Iris pigment epithelial cell (primary cell): Measurements from ENCODE around the gene ZDHHC3.
"Not testable (repeated sequence)": the region's sequence is repeated elsewhere in the genome, so short reads cannot be mapped to it uniquely, and the experiment has no call there.

Source experiments
- DNase-seq: peaks from one replicate; pipeline ENCODE4 v3.0.0-alpha.2; 2011; ENCODE audit warnings: low read depth

The ZDHHC3 gene

GRCh38 chr3:44995142-44995770, 19.3 kb upstream of the ZDHHC3 start:
- peak; percentile 73 for DNase-seq

- DNase-seq: peak; percentile 80
Measured at GRCh38 chr3:44993471-44994205, 17.7 kb upstream of the ZDHHC3 start.

DNA sequence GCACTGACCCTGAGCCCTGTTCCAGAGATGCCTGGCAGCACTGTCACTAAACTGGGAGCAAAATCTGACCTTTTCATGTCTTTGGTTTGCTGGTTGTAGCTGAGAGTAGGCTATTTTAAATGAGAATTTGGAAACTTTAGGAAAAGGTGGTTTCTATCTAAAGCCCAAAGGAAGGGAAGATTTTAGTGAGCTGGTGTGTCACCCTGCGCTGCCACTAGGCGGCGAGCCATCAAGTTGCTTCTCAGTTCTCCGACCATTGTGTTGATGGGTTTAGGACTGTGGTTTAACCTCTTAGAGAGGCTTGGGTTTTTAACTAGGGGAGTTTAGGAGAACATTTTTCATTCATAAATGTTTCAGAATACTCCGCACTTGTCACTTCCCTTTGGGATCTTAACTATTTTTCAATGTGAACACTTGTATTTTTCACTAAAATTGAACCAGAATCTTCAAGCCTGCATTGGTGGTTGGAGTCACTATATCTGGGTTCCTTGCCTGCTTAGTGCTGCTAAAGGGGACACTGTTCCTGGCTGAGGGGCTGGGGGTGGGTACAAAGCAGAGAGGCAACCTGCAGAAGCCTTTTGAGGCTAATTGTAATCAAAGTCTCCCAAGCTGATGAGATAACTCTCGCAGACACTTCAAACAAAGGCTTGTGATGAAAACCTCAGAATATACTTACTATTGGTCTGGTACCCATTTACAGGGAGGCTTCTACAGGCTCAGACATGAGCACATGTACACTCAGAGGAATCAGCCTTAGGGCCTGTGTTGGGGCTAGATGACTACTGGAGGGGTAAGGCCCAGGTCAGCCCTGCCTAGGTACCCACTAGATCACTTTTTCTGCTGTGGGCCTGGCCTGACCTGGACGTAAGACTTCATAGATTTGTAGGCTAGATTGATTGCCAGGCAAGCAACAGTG, 16.8 kb upstream of the ZDHHC3 start:
- DNase-seq: no peak

- DNase-seq: no peak
Measured at GRCh38 chr3:44991326-44991725, 15.4 kb upstream of the ZDHHC3 start.

DNA sequence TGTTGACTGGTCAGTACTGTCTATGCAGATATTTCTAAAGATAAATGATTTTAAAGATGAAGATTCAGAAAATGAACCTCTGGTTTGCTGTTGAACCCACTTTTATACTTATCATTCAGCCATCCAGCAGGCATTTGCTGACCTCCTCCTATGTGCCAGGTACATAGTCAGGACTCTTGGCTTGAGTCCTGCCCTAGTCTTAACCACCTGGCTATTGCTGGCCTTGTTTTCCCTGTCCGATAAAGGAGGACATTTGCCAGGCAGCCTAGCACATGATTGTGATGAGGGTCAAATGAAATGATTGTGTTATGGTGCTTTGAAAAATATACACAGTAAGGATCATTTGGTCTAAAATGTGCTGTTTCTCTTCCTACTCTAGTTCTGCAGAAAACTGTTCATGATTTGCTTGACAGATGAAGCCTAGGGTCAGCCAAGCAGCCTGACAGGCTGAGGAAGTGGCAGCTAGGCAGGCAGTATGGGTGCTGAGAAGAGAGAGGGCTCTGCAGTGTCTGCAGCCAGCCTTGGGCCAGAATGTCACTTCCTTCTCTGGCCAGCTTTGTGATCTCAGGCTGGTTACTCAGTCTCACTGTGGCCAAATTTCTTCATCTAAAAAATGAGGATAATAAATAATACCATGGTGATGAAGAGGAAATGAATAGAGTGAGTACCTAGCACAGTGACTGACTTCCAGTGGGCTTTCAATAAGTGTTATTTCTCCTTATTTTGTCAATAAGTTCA, 13.8 kb upstream of the ZDHHC3 start:
- no peak for DNase-seq

GRCh38 chr3:44989141-44989540, 13.2 kb upstream of the ZDHHC3 start:
- no peak for DNase-seq

DNA sequence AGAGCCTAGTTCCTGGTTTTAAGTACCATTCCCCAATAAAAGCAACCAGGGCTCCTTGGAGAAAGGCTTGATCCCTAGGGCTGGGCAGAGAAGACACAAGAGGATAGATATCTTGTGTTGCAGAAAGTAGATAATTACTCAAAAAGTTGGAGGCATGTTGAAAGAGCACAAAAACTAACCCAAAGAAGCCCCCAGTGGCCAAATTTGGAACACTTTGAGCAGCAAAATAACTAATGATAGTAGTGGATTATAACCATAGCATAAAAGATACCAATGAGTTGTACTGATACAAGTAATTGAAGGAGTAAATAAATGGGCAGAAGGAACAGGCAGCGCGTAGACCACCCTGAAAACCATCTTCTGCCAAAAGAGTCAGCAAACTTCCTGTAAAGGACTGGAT, 12.1 kb upstream of the ZDHHC3 start:
- DNase-seq: no peak

GRCh38 chr3:44987332-44987731, 11.4 kb upstream of the ZDHHC3 start:
- DNase-seq: no peak

GRCh38 chr3:44986330-44986729, 10.4 kb upstream of the ZDHHC3 start:
- not testable (repeated sequence) for DNase-seq

GRCh38 chr3:44984335-44984734, 8.4 kb upstream of the ZDHHC3 start:
- DNase-seq: peak; percentile 24

DNA sequence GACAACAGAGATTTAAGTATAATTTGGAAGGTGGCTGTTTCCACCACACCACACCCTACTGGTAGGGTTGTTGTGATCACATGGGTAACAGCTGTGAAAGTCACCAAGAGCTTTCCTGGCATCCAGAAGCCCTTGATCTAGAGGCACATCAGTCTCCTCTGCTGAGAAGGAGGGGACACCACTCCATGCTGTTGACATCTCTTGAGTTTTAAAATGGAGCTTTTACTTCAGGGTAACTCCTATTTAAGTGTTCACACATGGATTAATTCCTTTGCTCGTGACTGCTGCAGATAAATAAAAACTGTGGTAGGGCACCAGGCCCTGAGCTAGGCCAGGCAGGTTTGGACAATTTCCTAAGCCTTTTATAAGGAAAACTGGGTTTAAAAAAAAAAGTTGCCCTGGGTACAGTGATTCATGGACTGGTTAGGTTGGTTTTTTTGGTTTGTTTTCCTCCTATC, 7.5 kb upstream of the ZDHHC3 start:
- DNase-seq: no peak

- no peak for DNase-seq
Measured at GRCh38 chr3:44982817-44983216, 6.8 kb upstream of the ZDHHC3 start.

DNA sequence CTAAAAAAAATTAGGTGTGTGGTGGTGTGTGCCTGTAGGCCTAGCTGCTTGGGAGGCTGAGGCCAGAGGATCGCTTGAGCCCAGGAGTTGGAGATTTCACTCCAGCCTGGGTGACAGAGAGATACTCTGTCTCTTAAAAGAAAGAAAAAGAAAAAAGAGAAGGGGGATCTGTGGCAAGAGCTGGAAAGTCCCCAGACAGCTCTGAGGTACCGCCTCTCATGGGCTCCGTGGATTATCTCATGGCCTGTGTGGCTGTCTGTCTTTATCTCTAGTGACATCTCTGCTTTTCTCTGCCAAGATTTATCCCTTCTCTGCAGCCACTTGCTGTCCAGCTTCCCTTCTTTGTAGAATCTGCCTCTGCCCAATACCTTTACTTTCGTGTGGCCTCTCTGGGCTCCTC, 5.8 kb upstream of the ZDHHC3 start:
- DNase-seq: no peak

GRCh38 chr3:44981220-44981619, 5.2 kb upstream of the ZDHHC3 start:
- DNase-seq: peak; percentile 70

DNA sequence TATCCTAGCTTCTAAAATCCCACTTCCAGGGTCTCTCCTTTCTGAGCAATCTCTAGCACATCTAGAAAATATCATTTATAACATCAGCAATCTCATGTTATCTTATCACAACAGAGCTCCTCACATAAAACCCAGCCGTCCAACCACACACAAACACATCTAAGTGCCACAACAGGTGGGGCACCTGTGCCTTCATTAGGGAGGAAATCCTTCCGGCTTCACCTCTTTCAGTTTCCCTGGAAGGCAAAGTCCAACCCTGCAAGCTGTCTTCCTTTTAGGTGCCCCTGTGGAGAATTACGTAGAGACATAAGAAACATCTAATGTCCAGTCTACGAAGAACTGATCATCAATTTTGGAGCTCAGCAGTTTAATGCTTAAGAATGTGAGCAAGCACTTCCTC, 1.6 kb downstream of the ZDHHC3 start:
- DNase-seq: no peak

- no peak for DNase-seq
Measured at GRCh38 chr3:44970926-44971490, 5.0 kb downstream of the ZDHHC3 start.

- DNase-seq: no peak
Measured at GRCh38 chr3:44969828-44970179, 6.2 kb downstream of the ZDHHC3 start.

- DNase-seq: no peak
Measured at GRCh38 chr3:44969154-44969827, 6.7 kb downstream of the ZDHHC3 start.

DNA sequence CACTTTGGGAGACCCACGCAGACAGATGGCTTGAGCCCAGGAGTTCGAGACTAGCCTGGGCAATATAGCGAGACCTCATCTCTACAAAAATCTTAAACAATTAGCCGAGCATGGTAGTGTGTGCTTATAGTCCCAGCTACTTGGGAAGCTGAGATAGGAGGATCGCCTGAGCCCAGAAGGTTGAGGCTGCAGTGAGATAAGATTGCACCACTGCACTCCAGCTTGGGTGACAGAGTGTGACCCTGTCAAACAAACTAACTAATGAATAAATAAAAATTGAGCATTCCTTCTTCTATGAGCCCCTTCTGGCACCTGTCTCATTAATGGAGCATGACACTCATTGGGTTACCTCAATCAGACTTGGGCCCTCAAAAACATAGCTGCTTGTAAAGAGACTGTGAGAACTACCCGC, 7.5 kb downstream of the ZDHHC3 start:
- DNase-seq: no peak

GRCh38 chr3:44966795-44967278, 9.1 kb downstream of the ZDHHC3 start:
- DNase-seq: no peak

- no peak for DNase-seq
Measured at GRCh38 chr3:44965165-44965564, 10.8 kb downstream of the ZDHHC3 start.
